Activated CD8-positive, alpha-beta memory T cell treated with anti-CD3 and anti-CD28 coated beads for 24 hours (primary cell): ENCODE results near the gene SLC9A7.
"Not testable (repeated sequence)": the region's sequence is repeated elsewhere in the genome, so short reads cannot be mapped to it uniquely, and the experiment has no call there.

ENCODE experiments used
- DNase-seq: peaks from one replicate; pipeline ENCODE4 v3.0.0-alpha.2; 2020

The SLC9A7 gene

GRCh38 chrX:46750889-46751288, 8.0 kb downstream of the SLC9A7 start:
- DNase-seq = no peak

- DNase-seq = no peak
Observed at GRCh38 chrX:46744009-46744408, 14.9 kb downstream of the SLC9A7 start.

GRCh38 chrX:46743046-46743445, 15.9 kb downstream of the SLC9A7 start:
- no peak for DNase-seq

- DNase-seq = no peak
Observed at GRCh38 chrX:46739736-46740135, 19.2 kb downstream of the SLC9A7 start.

- DNase-seq = no peak
Observed at GRCh38 chrX:46737462-46737861, 21.5 kb downstream of the SLC9A7 start.

- DNase-seq = no peak
Observed at GRCh38 chrX:46737041-46737440, 21.9 kb downstream of the SLC9A7 start.

- DNase-seq = no peak
Observed at GRCh38 chrX:46735622-46736021, 23.3 kb downstream of the SLC9A7 start.

- DNase-seq = no peak
Observed at GRCh38 chrX:46733226-46733625, 25.7 kb downstream of the SLC9A7 start.

- DNase-seq = no peak
Observed at GRCh38 chrX:46730765-46731164, 28.2 kb downstream of the SLC9A7 start.

- DNase-seq = no peak
Observed at GRCh38 chrX:46727441-46727840, 31.5 kb downstream of the SLC9A7 start.

GRCh38 chrX:46723569-46723927, 35.4 kb downstream of the SLC9A7 start:
- not testable (repeated sequence) for DNase-seq

GRCh38 chrX:46722742-46723568, 36.0 kb downstream of the SLC9A7 start:
- DNase-seq = no peak

- DNase-seq = no peak
Observed at GRCh38 chrX:46716796-46717195, 42.1 kb downstream of the SLC9A7 start.

GRCh38 chrX:46715997-46716396, 42.9 kb downstream of the SLC9A7 start:
- no peak for DNase-seq

GRCh38 chrX:46715530-46715929, 43.4 kb downstream of the SLC9A7 start:
- no peak for DNase-seq

GRCh38 chrX:46713672-46714490, 45.0 kb downstream of the SLC9A7 start:
- DNase-seq = no peak

- DNase-seq = no peak
Observed at GRCh38 chrX:46712764-46713163, 46.2 kb downstream of the SLC9A7 start.

GRCh38 chrX:46710927-46711623, 47.8 kb downstream of the SLC9A7 start:
- no peak for DNase-seq

- DNase-seq = no peak
Observed at GRCh38 chrX:46710425-46710824, 48.5 kb downstream of the SLC9A7 start.

GRCh38 chrX:46707274-46707965, 51.5 kb downstream of the SLC9A7 start:
- no peak for DNase-seq

GRCh38 chrX:46704767-46705386, 54.0 kb downstream of the SLC9A7 start:
- peak; percentile 73 for DNase-seq

- DNase-seq = no peak
Observed at GRCh38 chrX:46703980-46704379, 54.9 kb downstream of the SLC9A7 start.
